Inferior parietal cortex (tissue), 1 donor: ENCODE data around the gene CLCF1.
"Not testable (repeated sequence)": the region's sequence is repeated elsewhere in the genome, so short reads cannot be mapped to it uniquely, and the experiment has no call there.

Experiments
- DNase-seq: peaks from one replicate; pipeline ENCODE4 v3.0.0-alpha.2; 2016; ENCODE audit errors: extremely low spot score

Gene CLCF1

DNA sequence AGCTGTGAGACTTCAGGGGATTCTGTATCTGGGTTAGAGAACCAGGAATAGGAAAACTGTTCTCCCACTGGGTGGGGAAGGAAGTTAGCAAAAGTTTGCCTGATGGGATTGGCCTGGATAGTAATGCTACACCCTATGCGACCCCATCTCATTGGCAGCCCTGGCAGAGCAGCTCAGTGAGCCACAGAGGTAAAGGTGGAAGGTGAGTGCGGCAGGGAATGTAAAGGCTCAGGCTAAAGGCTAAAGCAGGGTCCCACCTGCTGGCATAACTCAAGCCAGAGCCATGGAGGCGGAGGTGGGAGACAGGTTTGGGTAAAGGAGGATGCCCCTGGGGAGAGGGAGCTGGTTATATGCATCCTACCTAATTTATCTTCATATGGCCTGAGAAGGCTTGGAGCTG is 51.3 kb downstream of the CLCF1 start:
- no peak for DNase-seq

DNA sequence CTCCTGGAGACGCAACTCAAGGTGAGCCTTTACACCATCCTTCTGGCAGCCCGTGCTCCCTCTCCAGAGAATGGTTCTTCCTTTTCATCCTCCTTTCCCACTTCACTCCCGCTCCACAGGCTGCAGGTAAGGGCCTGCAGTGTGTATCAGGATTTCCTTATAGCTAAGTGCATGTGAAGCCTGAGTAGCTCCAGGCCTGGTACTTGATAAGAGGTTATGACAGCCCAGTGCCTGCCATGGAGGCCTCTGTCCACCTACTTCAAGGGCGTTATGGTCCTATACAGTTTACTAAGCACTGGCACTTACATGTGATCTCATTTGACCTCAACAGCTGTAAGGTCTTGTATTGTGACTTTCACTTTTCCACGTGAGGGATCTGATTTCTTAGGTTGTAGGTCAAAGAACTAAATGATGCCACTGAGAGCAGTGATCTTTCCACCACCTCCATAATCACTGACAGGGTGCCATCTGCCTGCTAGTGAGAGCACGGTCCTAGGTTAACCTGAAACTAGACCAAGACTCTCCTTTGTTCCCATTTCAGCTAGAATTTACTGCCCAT is 52.0 kb downstream of the CLCF1 start:
- no peak for DNase-seq

DNA sequence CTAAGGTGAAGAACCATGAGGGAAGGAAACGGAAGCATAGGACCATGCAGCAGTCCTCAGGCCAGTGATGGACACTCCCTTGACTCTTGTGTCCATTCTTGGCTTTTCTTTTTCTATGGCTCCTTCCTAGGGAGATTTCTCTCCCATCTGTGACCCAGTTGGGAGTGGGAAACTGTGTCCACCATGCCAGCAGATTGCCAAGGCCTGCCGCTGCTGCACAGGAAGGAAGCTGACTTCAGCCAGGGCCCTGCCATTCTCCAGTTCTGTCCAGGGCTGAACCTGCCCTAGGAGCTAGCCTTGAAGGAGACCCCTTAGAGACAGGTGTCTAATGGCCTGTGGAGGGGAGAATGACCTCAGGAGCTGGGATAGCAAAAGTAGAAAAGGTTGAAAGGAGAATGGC is 52.7 kb downstream of the CLCF1 start:
- no peak for DNase-seq

DNA sequence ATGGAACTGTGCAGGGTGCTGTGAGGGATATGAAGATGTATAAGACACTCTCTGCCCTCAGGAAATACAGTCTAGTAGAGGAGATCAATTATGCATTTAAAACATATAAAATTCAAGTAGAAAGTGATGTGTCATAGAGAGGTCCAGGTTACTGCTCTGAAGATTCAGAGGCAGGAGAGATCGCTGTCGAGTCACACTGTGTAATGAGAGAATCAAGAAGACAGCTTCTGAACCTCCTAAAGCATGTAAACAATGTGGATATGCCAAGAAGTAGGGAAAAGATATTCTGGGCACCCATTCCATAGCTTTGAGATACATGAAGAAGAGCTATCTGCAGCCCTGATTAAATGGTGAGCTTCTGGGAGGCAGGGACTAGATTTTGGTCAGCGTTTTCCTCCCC is 53.4 kb downstream of the CLCF1 start:
- no peak for DNase-seq

DNA sequence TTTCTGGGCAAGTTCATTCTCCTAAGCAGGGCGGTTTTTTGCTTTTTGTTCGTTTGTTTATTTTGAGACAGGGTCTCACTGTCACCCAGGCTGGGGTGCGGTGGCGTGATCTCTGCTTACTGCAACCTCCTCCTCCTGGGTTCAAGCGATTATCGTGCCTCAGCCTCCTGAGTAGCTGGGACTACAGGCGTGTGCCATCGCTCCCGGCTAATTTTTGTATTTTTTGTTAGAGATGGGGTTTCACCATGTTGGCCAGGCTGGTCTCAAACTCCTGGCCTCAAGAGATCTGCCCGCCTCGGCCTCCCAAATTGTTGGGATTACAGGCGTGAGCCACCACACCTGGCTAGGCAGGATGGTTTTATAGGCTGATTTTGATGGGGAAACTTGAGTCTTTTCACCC is 54.5 kb downstream of the CLCF1 start:
- not testable (repeated sequence) for DNase-seq

GRCh38 chr11:67317888-67318555 is 55.4 kb downstream of the CLCF1 start:
- DNase-seq, result no peak

GRCh38 chr11:67317205-67317887 is 56.1 kb downstream of the CLCF1 start:
- DNase-seq, result peak; percentile 99

DNA sequence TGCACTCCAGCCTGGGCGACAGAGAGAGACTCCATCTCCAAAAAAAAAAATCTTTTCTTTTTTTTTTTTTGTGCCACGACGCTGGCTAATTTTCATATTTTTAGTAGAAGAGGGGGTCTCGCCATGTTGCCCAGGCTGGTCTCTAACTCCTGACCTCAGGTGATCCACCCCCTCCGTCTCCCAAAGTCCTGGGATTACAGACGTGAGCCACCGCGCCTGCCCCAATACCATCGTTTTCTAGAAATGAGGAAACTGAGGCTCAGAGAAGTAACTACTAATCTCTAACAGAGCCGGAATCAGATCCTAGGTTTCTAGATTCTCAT is 56.6 kb downstream of the CLCF1 start:
- no peak for DNase-seq

- no peak for DNase-seq
Measured at GRCh38 chr11:67315325-67315909, 58.0 kb downstream of the CLCF1 start.

- no peak for DNase-seq
Measured at GRCh38 chr11:67314218-67314617, 59.2 kb downstream of the CLCF1 start.
